ENCODE results near the gene MGAT3.
"Not testable (repeated sequence)": the region's sequence is repeated elsewhere in the genome, so short reads cannot be mapped to it uniquely, and the experiment has no call there.

Gene MGAT3

GRCh38 chr22:39504071-39504470 lies 47.3 kb downstream of the MGAT3 start:
- H3K27me3 ChIP-seq (ENCODE audit: insufficient read depth, low read length, poor library complexity, severe bottlenecking): no peaks in the 10 kb centered on the region
- H3K9me3 ChIP-seq (ENCODE audit: insufficient read depth, low read depth, low read length): no peaks in the 10 kb centered on the region
- peak overlapping the region; percentile 96 for H3K4me3 ChIP-seq (ENCODE audit: low read length, poor library complexity, severe bottlenecking)
- peak overlapping the region; percentile 98 for H3K4me2 ChIP-seq (ENCODE audit: low read depth, low read length, poor library complexity, severe bottlenecking)
- peaks cover 26% of the 10 kb centered on the region for H4K20me1 ChIP-seq (ENCODE audit: insufficient read depth, low read length, poor library complexity, severe bottlenecking)
- H3K79me2 ChIP-seq (ENCODE audit: insufficient read depth, low read length): peaks cover 66% of the 10 kb centered on the region
- peaks cover 36% of the 10 kb centered on the region; the same call in 1 of the 2 replicates for H3K36me3 ChIP-seq (ENCODE audit: insufficient read depth, low read length)
- H3K9ac ChIP-seq (ENCODE audit: low read depth, low read length, poor library complexity, severe bottlenecking): peak overlapping the region; percentile 96
- TF ChIP-seq CTCF (conservative IDR thresholded peaks at IDR 0.05; ENCODE audit: low read length): no peak
- TF ChIP-seq EZH2phosphoT487 (IDR thresholded peaks at IDR 0.05; ENCODE audit: borderline replicate concordance): no peak
- H2AFZ ChIP-seq (ENCODE audit: low read length): no peak overlapping the region
- peaks cover 30% of the 10 kb centered on the region for H3K4me1 ChIP-seq (ENCODE audit: insufficient read depth, low read length, poor library complexity, severe bottlenecking)
- H3F3A ChIP-seq (ENCODE audit: low read depth): no peaks in the 10 kb centered on the region; the same call in 1 of the 2 replicates
- no peaks in the 10 kb centered on the region for H3K9me2 ChIP-seq (replicated peaks; ENCODE audit: low read depth, low read length)

- Histone ChIP-seq H3K4me1 (ENCODE audit: insufficient read depth, low read length, poor library complexity, severe bottlenecking) (peaks cover 30% of the 10 kb centered on the region), H4K20me1 (ENCODE audit: insufficient read depth, low read length, poor library complexity, severe bottlenecking) (peaks cover 30% of the 10 kb centered on the region), H3K79me2 (ENCODE audit: insufficient read depth, low read length) (peaks cover 86% of the 10 kb centered on the region), H3K36me3 (ENCODE audit: insufficient read depth, low read length) (peaks cover 62% of the 10 kb centered on the region; the same call in 1 of the 2 replicates), H3K4me2 (ENCODE audit: low read depth, low read length, poor library complexity, severe bottlenecking) (peak overlapping the region; percentile 35)
- H3K27me3 ChIP-seq (ENCODE audit: insufficient read depth, low read length, poor library complexity, severe bottlenecking); H3F3A ChIP-seq (ENCODE audit: low read depth); H3K9me2 ChIP-seq (replicated peaks; ENCODE audit: low read depth, low read length); H3K9ac ChIP-seq (ENCODE audit: low read depth, low read length, poor library complexity, severe bottlenecking); H2AFZ ChIP-seq (ENCODE audit: low read length); H3K4me3 ChIP-seq (ENCODE audit: low read length, poor library complexity, severe bottlenecking); H3K9me3 ChIP-seq (ENCODE audit: insufficient read depth, low read depth, low read length): not testable (repeated sequence)
Measured at GRCh38 chr22:39507021-39507420, 50.2 kb downstream of the MGAT3 start.

GRCh38 chr22:39508393-39508792 lies 51.6 kb downstream of the MGAT3 start:
- Histone ChIP-seq H3K27me3 (ENCODE audit: insufficient read depth, low read length, poor library complexity, severe bottlenecking) (no peaks in the 10 kb centered on the region), H3K4me3 (ENCODE audit: low read length, poor library complexity, severe bottlenecking) (no peak overlapping the region), H3K79me2 (ENCODE audit: insufficient read depth, low read length) (peaks cover 78% of the 10 kb centered on the region), H2AFZ (ENCODE audit: low read length) (no peak overlapping the region), H3K36me3 (ENCODE audit: insufficient read depth, low read length) (peaks cover 75% of the 10 kb centered on the region; the same call in 1 of the 2 replicates), H3K9me3 (ENCODE audit: insufficient read depth, low read depth, low read length) (no peaks in the 10 kb centered on the region), H3F3A (ENCODE audit: low read depth) (no peaks in the 10 kb centered on the region), H3K9ac (ENCODE audit: low read depth, low read length, poor library complexity, severe bottlenecking) (peak overlapping the region; percentile 28), H3K9me2 (replicated peaks; ENCODE audit: low read depth, low read length) (no peaks in the 10 kb centered on the region), H4K20me1 (ENCODE audit: insufficient read depth, low read length, poor library complexity, severe bottlenecking) (peaks cover 20% of the 10 kb centered on the region), H3K4me2 (ENCODE audit: low read depth, low read length, poor library complexity, severe bottlenecking) (peak overlapping the region; percentile 35), H3K4me1 (ENCODE audit: insufficient read depth, low read length, poor library complexity, severe bottlenecking) (peaks cover 24% of the 10 kb centered on the region)
- TF ChIP-seq EZH2phosphoT487 (IDR thresholded peaks at IDR 0.05; ENCODE audit: borderline replicate concordance) (no peak), CTCF (conservative IDR thresholded peaks at IDR 0.05; ENCODE audit: low read length) (no peak)

- peaks cover 10% of the 10 kb centered on the region for H3K4me1 ChIP-seq (ENCODE audit: insufficient read depth, low read length, poor library complexity, severe bottlenecking)
- no peaks in the 10 kb centered on the region for H3K9me2 ChIP-seq (replicated peaks; ENCODE audit: low read depth, low read length)
- TF ChIP-seq CTCF (conservative IDR thresholded peaks at IDR 0.05; ENCODE audit: low read length) (no peak), EZH2phosphoT487 (IDR thresholded peaks at IDR 0.05; ENCODE audit: borderline replicate concordance) (no peak)
- peaks cover 18% of the 10 kb centered on the region for H4K20me1 ChIP-seq (ENCODE audit: insufficient read depth, low read length, poor library complexity, severe bottlenecking)
- no peak overlapping the region for H3K4me3 ChIP-seq (ENCODE audit: low read length, poor library complexity, severe bottlenecking)
- no peaks in the 10 kb centered on the region for H3F3A ChIP-seq (ENCODE audit: low read depth)
- no peaks in the 10 kb centered on the region for H3K9me3 ChIP-seq (ENCODE audit: insufficient read depth, low read depth, low read length)
- H3K36me3 ChIP-seq (ENCODE audit: insufficient read depth, low read length): peaks cover 86% of the 10 kb centered on the region; the same call in 1 of the 2 replicates
- H3K79me2 ChIP-seq (ENCODE audit: insufficient read depth, low read length): peaks cover 66% of the 10 kb centered on the region
- no peaks in the 10 kb centered on the region for H3K27me3 ChIP-seq (ENCODE audit: insufficient read depth, low read length, poor library complexity, severe bottlenecking)
- H2AFZ ChIP-seq (ENCODE audit: low read length): no peak overlapping the region
- H3K4me2 ChIP-seq (ENCODE audit: low read depth, low read length, poor library complexity, severe bottlenecking): no peak overlapping the region
- H3K9ac ChIP-seq (ENCODE audit: low read depth, low read length, poor library complexity, severe bottlenecking): no peak overlapping the region
Measured at GRCh38 chr22:39510529-39511149, 53.8 kb downstream of the MGAT3 start.
